Bronchial epithelial cell (primary cell): Measurements from ENCODE around the gene PRKCZ. TPM values are rescaled to one million over a fixed set of nuclear protein-coding genes. Genes with fewer than 3 reads are reported as not detected.

ENCODE experiments used
- DNase-seq: peaks from one replicate; pipeline ENCODE4 v3.0.0-alpha.2; 2010; ENCODE audit warnings: low read depth
- FAIRE-seq: peaks from 2 replicates; lab custom pipeline; 2011; peaks lifted over from hg19 to GRCh38; lab: Jason Lieb, UNC
- H3K27me3 ChIP-seq: 2 replicates; pipeline ENCODE4 v1.5.1; 2011; ENCODE audit warnings: low read length; ENCODE audit not compliant: control insufficient read depth, insufficient read depth
- H3K36me3 ChIP-seq: 2 replicates; pipeline ENCODE4 v1.5.1; 2011; ENCODE audit warnings: low read length; ENCODE audit not compliant: control insufficient read depth, insufficient read depth
- H3K4me3 ChIP-seq: 2 replicates; pipeline ENCODE4 v1.5.1; 2011; ENCODE audit warnings: mild to moderate bottlenecking, low read depth, low read length, control low read depth
- CTCF ChIP-seq: IDR thresholded peaks from 2 replicates; pipeline ENCODE4 v1.5.1; 2011; ENCODE audit warnings: mild to moderate bottlenecking, moderate library complexity, low read length, control low read depth, inconsistent platforms; ENCODE audit not compliant: insufficient read depth, severe bottlenecking
- total RNA-seq: library from RNA; depleted of rRNA; stranded (reverse); fragments of >200 nt; gene quantifications from 2 replicates; pipeline ENCODE4 v1.2.1, GENCODE V29; 2014

The PRKCZ gene
- total RNA-seq, 1 donor from 2014 or later = 38.4 TPM

GRCh38 chr1:2107586-2108212 is 57.5 kb downstream of the PRKCZ start:
- TF ChIP-seq CTCF = no peak
- no peak overlapping the region for H3K4me3 ChIP-seq
- no peaks in the 10 kb centered on the region for H3K27me3 ChIP-seq
- H3K36me3 ChIP-seq = peaks cover 3% of the 10 kb centered on the region
- DNase-seq = no peak
- FAIRE-seq = no peak

- TF ChIP-seq CTCF = no peak
- FAIRE-seq = no peak
- Histone ChIP-seq H3K4me3 (no peak overlapping the region), H3K36me3 (peaks cover 3% of the 10 kb centered on the region), H3K27me3 (no peaks in the 10 kb centered on the region)
- no peak for DNase-seq
Observed at GRCh38 chr1:2108213-2108876, 58.1 kb downstream of the PRKCZ start.

GRCh38 chr1:2108877-2109580 is 58.8 kb downstream of the PRKCZ start:
- Histone ChIP-seq H3K27me3 (no peaks in the 10 kb centered on the region), H3K36me3 (peaks cover 1% of the 10 kb centered on the region), H3K4me3 (no peak overlapping the region)
- no peak for FAIRE-seq
- TF ChIP-seq CTCF = no peak
- no peak for DNase-seq

GRCh38 chr1:2109581-2110021 is 59.4 kb downstream of the PRKCZ start:
- H3K4me3 ChIP-seq = no peak overlapping the region
- peaks cover 1% of the 10 kb centered on the region for H3K36me3 ChIP-seq
- DNase-seq = no peak
- no peaks in the 10 kb centered on the region for H3K27me3 ChIP-seq
- TF ChIP-seq CTCF = no peak
- FAIRE-seq = no peak

- no peak overlapping the region for H3K4me3 ChIP-seq
- DNase-seq (no peak), FAIRE-seq (no peak)
- no peak for TF ChIP-seq CTCF
- H3K27me3 ChIP-seq = no peaks in the 10 kb centered on the region
- peaks cover 1% of the 10 kb centered on the region for H3K36me3 ChIP-seq
Observed at GRCh38 chr1:2110191-2110737, 60.1 kb downstream of the PRKCZ start.
